ENCODE results near the gene ARL15.

The ARL15 gene

DNA sequence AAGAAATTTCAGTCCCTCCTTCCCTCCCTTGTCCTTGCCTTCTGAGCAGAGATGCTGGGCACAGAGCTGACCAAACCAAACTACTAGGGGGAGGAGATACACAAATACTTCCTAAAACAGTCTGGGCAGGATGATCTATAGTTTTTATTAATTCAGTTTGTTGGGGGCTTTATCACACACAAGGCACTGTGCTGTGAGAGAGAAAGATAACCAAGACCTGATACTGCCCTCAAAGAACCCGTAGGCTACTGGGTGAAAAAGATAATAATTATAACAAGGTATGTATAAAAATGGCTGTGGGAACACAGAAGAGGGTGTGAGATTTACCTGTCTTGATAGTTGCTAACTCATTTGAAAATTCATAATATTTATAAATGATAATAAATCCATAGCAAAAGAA, 395.3 kb downstream of the ARL15 start:
- Histone ChIP-seq H2AFZ (ENCODE audit: low read depth, low read length) (no peak overlapping the region), H3K4me1 (ENCODE audit: insufficient read depth, low read length) (no peaks in the 10 kb centered on the region), H3K27me3 (ENCODE audit: insufficient read depth, low read length) (no peaks in the 10 kb centered on the region), H3K9me3 (ENCODE audit: low read length) (no peaks in the 10 kb centered on the region), H3K4me3 (ENCODE audit: low read length) (no peak overlapping the region), H3K36me3 (ENCODE audit: insufficient read depth, low read length) (no peaks in the 10 kb centered on the region)

DNA sequence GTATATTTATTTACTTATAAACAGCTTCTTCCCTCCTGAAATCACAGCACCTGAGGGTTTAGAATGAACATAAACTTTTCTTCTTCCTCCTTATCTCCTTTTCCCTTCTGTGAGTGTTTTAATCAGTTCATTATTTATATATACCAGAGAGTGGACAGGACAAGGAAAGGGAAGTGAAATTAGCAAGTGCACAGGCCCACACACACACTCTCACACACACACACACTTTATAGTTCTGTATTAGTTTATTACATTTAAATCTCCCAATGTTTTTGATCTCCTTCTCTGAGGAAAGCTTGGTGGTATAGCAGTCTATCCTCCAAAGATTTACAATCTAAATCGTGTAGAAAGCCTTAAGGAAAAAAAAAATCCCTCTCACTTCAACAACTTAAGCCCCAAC, 396.4 kb downstream of the ARL15 start:
- H3K4me1 ChIP-seq (ENCODE audit: insufficient read depth, low read length), result no peaks in the 10 kb centered on the region
- no peak overlapping the region for H3K4me3 ChIP-seq (ENCODE audit: low read length)
- no peak overlapping the region for H2AFZ ChIP-seq (ENCODE audit: low read depth, low read length)
- no peaks in the 10 kb centered on the region for H3K36me3 ChIP-seq (ENCODE audit: insufficient read depth, low read length)
- H3K9me3 ChIP-seq (ENCODE audit: low read length), result no peaks in the 10 kb centered on the region
- no peaks in the 10 kb centered on the region for H3K27me3 ChIP-seq (ENCODE audit: insufficient read depth, low read length)

GRCh38 chr5:53908757-53909156, 401.6 kb downstream of the ARL15 start:
- H3K36me3 ChIP-seq (ENCODE audit: insufficient read depth, low read length), result no peaks in the 10 kb centered on the region
- no peak overlapping the region for H2AFZ ChIP-seq (ENCODE audit: low read depth, low read length)
- no peaks in the 10 kb centered on the region for H3K9me3 ChIP-seq (ENCODE audit: low read length)
- H3K27me3 ChIP-seq (ENCODE audit: insufficient read depth, low read length), result no peaks in the 10 kb centered on the region
- no peaks in the 10 kb centered on the region for H3K4me1 ChIP-seq (ENCODE audit: insufficient read depth, low read length)
- no peak overlapping the region for H3K4me3 ChIP-seq (ENCODE audit: low read length)

DNA sequence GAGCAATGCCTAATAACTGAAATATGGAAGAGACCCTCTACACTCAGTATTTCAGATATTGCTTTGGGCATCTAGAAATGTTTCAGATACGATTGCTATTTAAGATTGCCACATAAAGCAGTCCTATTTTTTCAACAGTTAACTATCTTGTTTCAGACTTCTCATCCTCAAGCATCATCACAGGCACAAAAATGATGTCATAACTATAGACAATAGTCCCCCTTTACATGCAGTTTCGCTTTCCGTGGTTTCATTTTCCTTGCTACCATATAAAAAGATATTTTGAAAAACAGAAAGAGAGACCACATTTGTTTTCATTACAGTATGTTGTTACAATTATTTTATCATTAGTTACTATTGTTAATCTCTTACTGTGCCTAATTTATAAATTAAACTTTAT, 402.5 kb downstream of the ARL15 start:
- no peak overlapping the region for H2AFZ ChIP-seq (ENCODE audit: low read depth, low read length)
- no peak overlapping the region for H3K4me3 ChIP-seq (ENCODE audit: low read length)
- H3K27me3 ChIP-seq (ENCODE audit: insufficient read depth, low read length), result no peaks in the 10 kb centered on the region
- no peaks in the 10 kb centered on the region for H3K36me3 ChIP-seq (ENCODE audit: insufficient read depth, low read length)
- H3K4me1 ChIP-seq (ENCODE audit: insufficient read depth, low read length), result no peaks in the 10 kb centered on the region
- H3K9me3 ChIP-seq (ENCODE audit: low read length), result no peaks in the 10 kb centered on the region

- H3K27me3 ChIP-seq (ENCODE audit: insufficient read depth, low read length), result no peaks in the 10 kb centered on the region
- no peak overlapping the region for H2AFZ ChIP-seq (ENCODE audit: low read depth, low read length)
Observed at GRCh38 chr5:53906736-53907135, 403.6 kb downstream of the ARL15 start.

DNA sequence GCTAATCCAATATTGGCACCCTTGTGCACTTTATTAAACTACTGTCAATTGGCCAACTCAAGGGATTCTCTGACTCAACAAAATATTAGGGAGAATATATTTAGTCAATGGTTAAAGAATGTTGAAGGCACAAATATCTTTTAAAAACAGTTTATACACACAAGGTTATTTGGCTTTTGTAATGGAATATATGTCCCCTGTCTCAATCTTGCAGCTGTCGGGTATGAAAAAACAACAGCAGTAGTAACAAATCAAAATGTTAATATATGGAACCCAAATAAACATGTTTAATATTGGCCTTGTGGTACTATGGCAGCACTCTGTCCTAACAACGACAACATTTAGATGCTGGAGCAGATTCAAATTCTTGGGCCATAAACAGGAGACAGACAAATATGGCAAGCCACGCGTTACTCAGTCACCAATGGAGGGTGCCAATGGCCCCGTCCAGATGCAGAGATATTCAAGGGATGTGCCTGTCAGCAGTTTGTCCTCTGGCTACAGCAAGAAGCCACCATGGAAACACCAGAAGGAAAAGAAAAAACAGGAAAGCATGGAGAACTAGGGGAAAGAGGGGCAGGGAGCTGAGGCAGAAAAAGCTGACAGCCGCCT, 408.0 kb downstream of the ARL15 start:
- H3K9me3 ChIP-seq (ENCODE audit: low read length), result peaks cover 3% of the 10 kb centered on the region
- H3K4me3 ChIP-seq (ENCODE audit: low read length), result no peak overlapping the region
- H3K27me3 ChIP-seq (ENCODE audit: insufficient read depth, low read length), result no peaks in the 10 kb centered on the region
- H3K36me3 ChIP-seq (ENCODE audit: insufficient read depth, low read length), result no peaks in the 10 kb centered on the region
- no peaks in the 10 kb centered on the region for H3K4me1 ChIP-seq (ENCODE audit: insufficient read depth, low read length)
- no peak overlapping the region for H2AFZ ChIP-seq (ENCODE audit: low read depth, low read length)

More at GRCh38 chr5:53906736-53907135, 403.6 kb downstream of the ARL15 start:
- no peaks in the 10 kb centered on the region for H3K9me3 ChIP-seq (ENCODE audit: low read length)
- H3K4me3 ChIP-seq (ENCODE audit: low read length), result no peak overlapping the region
- no peaks in the 10 kb centered on the region for H3K36me3 ChIP-seq (ENCODE audit: insufficient read depth, low read length)
- H3K4me1 ChIP-seq (ENCODE audit: insufficient read depth, low read length), result no peaks in the 10 kb centered on the region

DNA sequence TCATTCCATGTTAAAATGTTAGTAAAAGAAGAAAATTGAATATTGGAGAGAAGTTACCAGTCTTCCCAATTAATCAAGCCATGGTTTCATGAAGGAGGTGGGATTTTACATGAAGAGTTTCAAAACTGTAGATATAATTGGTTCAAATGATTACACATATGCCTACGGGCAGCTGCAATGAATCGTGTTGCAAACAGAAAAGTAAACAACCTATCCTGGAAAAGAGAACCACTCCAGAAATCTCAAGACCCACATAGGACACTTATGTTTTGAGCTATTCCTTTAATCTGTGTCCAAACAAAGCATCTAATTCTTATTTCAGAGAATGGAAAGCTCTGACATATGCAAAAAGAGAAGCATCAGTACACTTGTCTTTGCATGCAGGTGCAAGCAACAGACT, 409.7 kb downstream of the ARL15 start:
- H3K27me3 ChIP-seq (ENCODE audit: insufficient read depth, low read length), result no peaks in the 10 kb centered on the region
- H3K36me3 ChIP-seq (ENCODE audit: insufficient read depth, low read length), result no peaks in the 10 kb centered on the region
- H3K4me3 ChIP-seq (ENCODE audit: low read length), result no peak overlapping the region
- peaks cover 3% of the 10 kb centered on the region for H3K9me3 ChIP-seq (ENCODE audit: low read length)
- H3K4me1 ChIP-seq (ENCODE audit: insufficient read depth, low read length), result no peaks in the 10 kb centered on the region
- no peak overlapping the region for H2AFZ ChIP-seq (ENCODE audit: low read depth, low read length)

GRCh38 chr5:53895091-53895683, 415.2 kb downstream of the ARL15 start:
- Histone ChIP-seq H3K9me3 (ENCODE audit: low read length) (peaks cover 3% of the 10 kb centered on the region), H3K4me1 (ENCODE audit: insufficient read depth, low read length) (no peaks in the 10 kb centered on the region), H3K27me3 (ENCODE audit: insufficient read depth, low read length) (no peaks in the 10 kb centered on the region), H2AFZ (ENCODE audit: low read depth, low read length) (no peak overlapping the region), H3K36me3 (ENCODE audit: insufficient read depth, low read length) (no peaks in the 10 kb centered on the region), H3K4me3 (ENCODE audit: low read length) (no peak overlapping the region)

GRCh38 chr5:53893626-53894025, 416.7 kb downstream of the ARL15 start:
- Histone ChIP-seq H3K27me3 (ENCODE audit: insufficient read depth, low read length) (no peaks in the 10 kb centered on the region), H3K9me3 (ENCODE audit: low read length) (peaks cover 2% of the 10 kb centered on the region), H3K36me3 (ENCODE audit: insufficient read depth, low read length) (no peaks in the 10 kb centered on the region), H3K4me3 (ENCODE audit: low read length) (no peak overlapping the region), H2AFZ (ENCODE audit: low read depth, low read length) (no peak overlapping the region), H3K4me1 (ENCODE audit: insufficient read depth, low read length) (no peaks in the 10 kb centered on the region)

- Histone ChIP-seq H3K4me3 (ENCODE audit: low read length) (no peak overlapping the region), H2AFZ (ENCODE audit: low read depth, low read length) (no peak overlapping the region)
Observed at GRCh38 chr5:53892224-53892623, 418.1 kb downstream of the ARL15 start.

GRCh38 chr5:53891159-53891558, 419.2 kb downstream of the ARL15 start:
- Histone ChIP-seq H3K9me3 (ENCODE audit: low read length) (no peaks in the 10 kb centered on the region), H3K36me3 (ENCODE audit: insufficient read depth, low read length) (no peaks in the 10 kb centered on the region), H3K4me3 (ENCODE audit: low read length) (no peak overlapping the region), H2AFZ (ENCODE audit: low read depth, low read length) (no peak overlapping the region), H3K27me3 (ENCODE audit: insufficient read depth, low read length) (no peaks in the 10 kb centered on the region), H3K4me1 (ENCODE audit: insufficient read depth, low read length) (no peaks in the 10 kb centered on the region)

More at GRCh38 chr5:53892224-53892623, 418.1 kb downstream of the ARL15 start:
- no peaks in the 10 kb centered on the region for H3K27me3 ChIP-seq (ENCODE audit: insufficient read depth, low read length)
- H3K4me1 ChIP-seq (ENCODE audit: insufficient read depth, low read length), result no peaks in the 10 kb centered on the region
- H3K36me3 ChIP-seq (ENCODE audit: insufficient read depth, low read length), result no peaks in the 10 kb centered on the region
- no peaks in the 10 kb centered on the region for H3K9me3 ChIP-seq (ENCODE audit: low read length)

DNA sequence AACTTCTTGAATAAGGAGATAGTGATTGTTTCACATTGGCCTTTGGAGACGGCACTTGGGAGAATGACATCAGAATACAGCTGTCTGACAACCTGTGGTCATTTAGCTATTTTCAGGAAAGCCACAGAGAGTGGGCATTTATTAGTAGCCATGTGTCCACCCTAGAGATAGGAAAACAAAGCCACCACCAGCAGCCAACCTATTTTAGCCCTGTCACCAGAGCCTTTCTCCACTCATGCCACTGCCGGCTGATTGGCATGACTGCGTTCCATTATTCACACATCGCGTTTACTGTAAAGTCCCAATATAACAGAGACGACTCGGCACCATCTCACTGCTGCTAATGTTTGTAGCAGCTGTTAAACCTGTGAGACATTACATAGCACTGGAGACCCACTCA, 419.9 kb downstream of the ARL15 start:
- Histone ChIP-seq H3K36me3 (ENCODE audit: insufficient read depth, low read length) (no peaks in the 10 kb centered on the region), H3K9me3 (ENCODE audit: low read length) (no peaks in the 10 kb centered on the region), H3K27me3 (ENCODE audit: insufficient read depth, low read length) (no peaks in the 10 kb centered on the region), H3K4me1 (ENCODE audit: insufficient read depth, low read length) (no peaks in the 10 kb centered on the region), H2AFZ (ENCODE audit: low read depth, low read length) (no peak overlapping the region), H3K4me3 (ENCODE audit: low read length) (no peak overlapping the region)

DNA sequence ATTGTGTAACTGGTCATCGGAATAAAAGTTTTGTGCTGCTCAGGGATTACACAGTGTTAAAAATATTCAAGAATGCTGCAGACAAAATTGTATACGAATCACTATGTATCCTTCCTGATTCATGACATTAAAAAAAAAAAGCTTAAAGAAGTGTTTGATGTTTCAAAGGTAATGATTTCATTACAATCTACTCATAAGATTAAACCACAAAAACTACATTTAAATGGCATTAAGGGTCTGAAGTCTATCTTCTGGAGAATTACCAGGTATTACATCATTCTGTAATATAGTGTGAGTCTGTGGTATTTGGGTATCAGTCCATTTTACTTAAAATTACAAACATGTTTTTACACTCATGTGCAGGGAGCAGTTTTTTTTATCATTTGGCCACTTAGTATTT, 425.5 kb downstream of the ARL15 start:
- no peak overlapping the region for H3K4me3 ChIP-seq (ENCODE audit: low read length)
- H3K36me3 ChIP-seq (ENCODE audit: insufficient read depth, low read length), result no peaks in the 10 kb centered on the region
- no peaks in the 10 kb centered on the region for H3K9me3 ChIP-seq (ENCODE audit: low read length)
- no peaks in the 10 kb centered on the region for H3K27me3 ChIP-seq (ENCODE audit: insufficient read depth, low read length)
- H2AFZ ChIP-seq (ENCODE audit: low read depth, low read length), result no peak overlapping the region
- peaks cover 9% of the 10 kb centered on the region for H3K4me1 ChIP-seq (ENCODE audit: insufficient read depth, low read length)

DNA sequence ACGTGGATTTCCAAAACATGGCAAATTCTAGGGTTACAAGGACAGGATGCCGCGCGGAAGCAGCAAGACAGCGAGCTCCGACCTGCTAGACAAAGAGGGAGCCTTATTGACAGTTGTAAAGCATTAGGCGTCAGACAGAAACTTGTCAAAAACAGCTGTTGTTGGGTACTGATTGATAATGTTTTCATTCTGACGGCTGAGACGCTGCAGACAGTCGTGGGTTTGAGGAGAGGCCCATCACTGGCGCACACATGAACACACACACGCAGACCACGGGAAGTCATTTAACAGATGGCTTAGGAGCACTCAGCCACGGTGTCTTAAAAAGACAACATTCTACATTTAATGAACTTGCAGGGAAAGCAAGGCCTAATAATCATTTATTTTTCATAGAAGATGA, 426.0 kb downstream of the ARL15 start:
- H3K4me3 ChIP-seq (ENCODE audit: low read length), result no peak overlapping the region
- H3K4me1 ChIP-seq (ENCODE audit: insufficient read depth, low read length), result peaks cover 9% of the 10 kb centered on the region
- no peaks in the 10 kb centered on the region for H3K27me3 ChIP-seq (ENCODE audit: insufficient read depth, low read length)
- H3K36me3 ChIP-seq (ENCODE audit: insufficient read depth, low read length), result no peaks in the 10 kb centered on the region
- no peak overlapping the region for H2AFZ ChIP-seq (ENCODE audit: low read depth, low read length)
- no peaks in the 10 kb centered on the region for H3K9me3 ChIP-seq (ENCODE audit: low read length)

Data from neuron (in vitro differentiated cells).